ENCODE measurements around the gene TRMT13. TPM values are rescaled to one million over a fixed set of nuclear protein-coding genes. Genes with fewer than 3 reads are reported as not detected.

TRMT13 gene
- 11.4 and 17.9 TPM in 2 replicates for polyA plus RNA-seq (2011; rRNA removed)
- 4.8 and 5.8 TPM in 2 replicates for polyA minus RNA-seq (2011; rRNA and poly(A)+ RNA removed)

DNA sequence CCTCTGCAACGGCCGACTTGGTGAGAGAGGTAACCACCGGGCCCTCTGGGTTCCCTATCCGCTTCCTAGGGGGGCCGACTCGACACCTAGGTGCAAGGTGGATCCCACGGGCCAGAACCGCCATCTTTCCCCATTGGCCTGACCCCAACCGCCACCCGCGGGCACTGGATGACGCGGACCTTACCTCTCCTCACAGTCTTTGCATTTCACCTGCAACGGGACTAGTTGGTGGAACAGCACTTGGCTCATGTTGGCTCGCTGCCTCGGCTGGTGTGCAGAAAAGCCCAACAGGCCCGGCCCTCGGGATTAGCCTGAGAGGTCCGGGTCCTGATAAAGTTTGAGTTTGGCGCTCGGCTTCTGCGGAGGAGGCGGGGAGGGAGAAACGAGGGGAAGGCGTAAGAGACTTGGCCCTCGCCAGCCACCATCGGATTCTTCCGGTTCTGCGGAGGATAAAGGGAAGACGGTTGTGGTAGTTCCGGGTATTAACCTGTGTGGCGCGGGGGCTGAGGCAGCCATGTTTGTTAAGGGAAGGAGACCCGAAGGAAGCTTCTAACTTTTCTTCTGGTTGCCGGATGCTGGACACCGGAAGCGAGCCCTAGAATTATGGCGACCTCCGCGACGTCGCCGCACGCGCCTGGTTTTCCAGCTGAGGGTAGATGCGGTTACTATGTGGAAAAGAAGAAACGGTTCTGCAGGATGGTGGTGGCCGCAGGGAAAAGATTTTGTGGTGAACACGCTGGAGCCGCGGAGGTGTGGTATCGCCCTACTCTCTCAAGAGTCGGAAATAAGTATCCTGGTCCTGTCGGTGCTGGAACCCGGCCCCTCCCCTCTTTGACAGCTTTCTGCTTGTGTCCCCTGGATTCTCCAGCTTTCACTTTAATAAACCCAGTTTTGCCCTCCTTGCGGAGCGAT is at the start of gene TRMT13, which contains the start of gene SASS6:
Gene TRMT13 (plus strand): TSS at position 598 of the 912 bp plus-strand sequence. CDS start 6 bp downstream, at position 604.
Gene SASS6 (minus strand): TSS at position 365 of the 912 bp plus-strand sequence. CDS start 116 bp downstream, at position 249.
- POLR2A ChIA-PET: interaction anchor here (0.6 to 1.3 kb wide), 4 partner anchors 84 to 334 kb away, joined by 3 to 8 read pairs (median 6); partner anchors contain the start of gene RTCA
- CTCF ChIA-PET: no interaction called here

DNA sequence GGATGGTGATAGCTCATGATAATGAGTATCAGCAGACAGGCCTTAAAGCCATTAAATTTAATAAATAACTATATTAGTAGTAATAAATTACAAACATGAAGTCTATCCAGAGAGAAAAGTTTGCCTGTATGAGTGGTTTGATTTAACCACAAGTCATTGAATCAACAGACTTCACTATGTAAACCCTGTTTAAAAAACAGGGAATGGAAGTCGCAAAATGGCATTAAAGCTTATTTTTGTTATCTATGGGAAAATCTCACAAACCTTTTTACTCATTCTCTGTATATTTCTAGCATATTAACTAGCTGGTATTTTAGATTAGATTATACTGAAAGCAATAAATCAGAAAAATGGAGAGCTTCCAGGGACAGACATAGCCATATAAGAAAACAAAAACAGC is 45.6 kb upstream of the TRMT13 start:
- no peaks in the 10 kb centered on the region for H3K9me3 ChIP-seq (ENCODE audit: control insufficient read depth, insufficient read depth, low read length)
- no peak for TF ChIP-seq CTCF (IDR thresholded peaks at IDR 0.05; ENCODE audit: low read depth, low read length)
- no peak overlapping the region for H3K27ac ChIP-seq (ENCODE audit: low read depth, low read length)
- no peak for DNase-seq (ENCODE audit: low read depth, low spot score)
- no peak overlapping the region for H3K4me3 ChIP-seq (ENCODE audit: low read depth, low read length)
- ChIA-PET POLR2A (no interaction called here), CTCF (no interaction called here)
- no peaks in the 10 kb centered on the region for H3K27me3 ChIP-seq (ENCODE audit: control insufficient read depth, insufficient read depth, low read length)

More for the DNA sequence above, at the start of gene TRMT13, which contains the start of gene SASS6:
- DNase-seq (ENCODE audit: low read depth, low spot score): peak; percentile 95
- H3K9me3 ChIP-seq (ENCODE audit: control insufficient read depth, insufficient read depth, low read length): no peaks in the 10 kb centered on the region; the same call in 1 of the 2 replicates
- peak within 1 kb of the TSS; percentile 98 for H3K4me3 ChIP-seq (ENCODE audit: low read depth, low read length)
- no peak for TF ChIP-seq CTCF (IDR thresholded peaks at IDR 0.05; ENCODE audit: low read depth, low read length)
- peak within 1 kb of the TSS; percentile 49 for H3K27ac ChIP-seq (ENCODE audit: low read depth, low read length)
- H3K27me3 ChIP-seq (ENCODE audit: control insufficient read depth, insufficient read depth, low read length): no peaks in the 10 kb centered on the region

GRCh38 chr1:100089082-100089481 is 43.9 kb upstream of the TRMT13 start:
- no peak overlapping the region for H3K27ac ChIP-seq (ENCODE audit: low read depth, low read length)
- TF ChIP-seq CTCF (IDR thresholded peaks at IDR 0.05; ENCODE audit: low read depth, low read length): no peak
- POLR2A ChIA-PET: no interaction called here
- H3K4me3 ChIP-seq (ENCODE audit: low read depth, low read length): no peak overlapping the region
- no peaks in the 10 kb centered on the region for H3K9me3 ChIP-seq (ENCODE audit: control insufficient read depth, insufficient read depth, low read length)
- CTCF ChIA-PET: no interaction called here
- no peaks in the 10 kb centered on the region for H3K27me3 ChIP-seq (ENCODE audit: control insufficient read depth, insufficient read depth, low read length)
- no peak for DNase-seq (ENCODE audit: low read depth, low spot score)

GRCh38 chr1:100090471-100090870 is 42.5 kb upstream of the TRMT13 start:
- Histone ChIP-seq H3K9me3 (ENCODE audit: control insufficient read depth, insufficient read depth, low read length) (no peaks in the 10 kb centered on the region), H3K27me3 (ENCODE audit: control insufficient read depth, insufficient read depth, low read length) (no peaks in the 10 kb centered on the region), H3K4me3 (ENCODE audit: low read depth, low read length) (no peak overlapping the region), H3K27ac (ENCODE audit: low read depth, low read length) (no peak overlapping the region)
- POLR2A ChIA-PET: no interaction called here
- TF ChIP-seq CTCF (IDR thresholded peaks at IDR 0.05; ENCODE audit: low read depth, low read length): no peak
- DNase-seq (ENCODE audit: low read depth, low spot score): no peak
- CTCF ChIA-PET: no interaction called here

DNA sequence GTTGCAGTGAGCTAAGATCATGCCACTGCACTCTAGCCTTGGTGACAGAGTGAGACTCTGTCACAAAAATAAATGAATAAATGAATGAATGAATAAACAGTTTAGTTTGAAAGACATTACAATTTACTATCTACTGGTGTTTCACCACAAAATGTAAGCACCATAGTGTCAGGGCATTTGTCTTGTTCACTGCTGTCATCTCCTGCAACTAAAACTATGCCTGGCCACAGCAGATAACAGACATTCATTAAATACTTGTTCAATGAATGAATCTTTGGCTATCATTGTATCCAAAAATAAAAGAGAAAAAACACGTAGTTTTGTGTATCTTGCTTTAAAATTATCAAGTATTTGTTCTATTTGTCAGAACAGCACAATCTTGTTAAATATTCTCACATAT is 32.8 kb upstream of the TRMT13 start:
- H3K27ac ChIP-seq (ENCODE audit: low read depth, low read length): no peak overlapping the region
- H3K27me3 ChIP-seq (ENCODE audit: control insufficient read depth, insufficient read depth, low read length): no peaks in the 10 kb centered on the region
- ChIA-PET POLR2A (no interaction called here), CTCF (no interaction called here)
- H3K9me3 ChIP-seq (ENCODE audit: control insufficient read depth, insufficient read depth, low read length): no peaks in the 10 kb centered on the region
- TF ChIP-seq CTCF (IDR thresholded peaks at IDR 0.05; ENCODE audit: low read depth, low read length): no peak
- DNase-seq (ENCODE audit: low read depth, low spot score): peak; percentile 11
- no peak overlapping the region for H3K4me3 ChIP-seq (ENCODE audit: low read depth, low read length)
